GM12878 (cell line): ENCODE results near the gene ACAT2. TPM values are rescaled to one million over a fixed set of nuclear protein-coding genes. Genes with fewer than 3 reads are reported as not detected.

Experiments used
- ATAC-seq: fragments of 200-7000 bp; cut with Tn5 transposase; 3 replicates; pipeline ENCODE4 v1.9.1; 2020; ENCODE audit warnings: mild to moderate bottlenecking, moderate library complexity
- BruUV-seq: library from RNA; stranded (reverse); fragments of 400-500 nt; replicated peaks from 2 replicates; lab custom pipeline; 2021; lab: Mats Ljungman, UMichigan
- CTCF ChIA-PET: fragments of 300-600 bp; sonication (Branson Sonifier 250); formaldehyde crosslinking; extraction: SDS; loops from one replicate; lab custom pipeline; 2021; ENCODE audit warnings: inconsistent platforms; lab: Yijun Ruan, JAX
- POLR2A ChIA-PET: fragments of 350-600 bp; formaldehyde crosslinking; extraction: SDS; loops from one replicate; lab custom pipeline; 2021; ENCODE audit warnings: inconsistent platforms; lab: Charles Lee
- RAD21 ChIA-PET: fragments of 300-600 bp; sonication (Branson Sonifier 250); formaldehyde crosslinking; loops from one replicate; lab custom pipeline; 2023; ENCODE audit warnings: antibody characterized with exemption; ENCODE audit not compliant: unreplicated experiment; lab: Charles Lee
- SMC1A ChIA-PET: fragments of 300-600 bp; sonication (Branson Sonifier 250); formaldehyde crosslinking; loops from one replicate; lab custom pipeline; 2023; ENCODE audit not compliant: unreplicated experiment, uncharacterized antibody; lab: Charles Lee
- DNase-seq: peaks from one replicate; pipeline ENCODE4 v3.0.0-alpha.2; 2011; ENCODE audit warnings: low read depth, low spot score
- FAIRE-seq: peaks from 3 replicates; lab custom pipeline; 2011; peaks lifted over from hg19 to GRCh38; lab: Jason Lieb, UNC
- H2AFZ ChIP-seq: 2 replicates; pipeline ENCODE4 v1.6.0; 2011; ENCODE audit warnings: low read depth, low read length, control low read depth; ENCODE audit not compliant: control insufficient read depth
- H3K27ac ChIP-seq: 2 replicates; pipeline ENCODE4 v1.5.1; 2011; ENCODE audit warnings: control low read depth; ENCODE audit not compliant: control insufficient read depth, insufficient read depth
- H3K27me3 ChIP-seq, 2 experiments: replicated peaks in 1 of 2; 2 replicates each; pipeline versions ENCODE4 v1.6.0 to v1.6.1; 2011; ENCODE audit warnings: low read length in 1 of 2; ENCODE audit not compliant: control insufficient read depth in 2 of 2, insufficient read depth in 2 of 2
- H3K36me3 ChIP-seq, 2 experiments: 2 replicates each; pipeline ENCODE4 v1.5.1; 2011; ENCODE audit warnings: low read length in 1 of 2; ENCODE audit not compliant: control insufficient read depth in 2 of 2, insufficient read depth in 2 of 2
- H3K4me1 ChIP-seq: 2 replicates; pipeline ENCODE4 v1.6.1; 2011; ENCODE audit warnings: mild to moderate bottlenecking, low read length, moderate library complexity, mixed read lengths; ENCODE audit not compliant: control insufficient read depth, insufficient read depth
- H3K4me2 ChIP-seq: 2 replicates; pipeline ENCODE4 v1.6.0; 2011; ENCODE audit warnings: control low read depth; ENCODE audit not compliant: control insufficient read depth, insufficient read depth
- H3K4me3 ChIP-seq: fragments of 200-600 bp; sonication (generic); 2 replicates; pipeline ENCODE4 v1.5.1; 2016
- H3K79me2 ChIP-seq: 2 replicates; pipeline ENCODE4 v1.6.0; 2011; ENCODE audit warnings: low read length; ENCODE audit not compliant: control insufficient read depth, insufficient read depth
- H3K9ac ChIP-seq: 2 replicates; pipeline ENCODE4 v1.8.0; 2011; ENCODE audit warnings: low read length, control low read depth, mixed read lengths; ENCODE audit not compliant: control insufficient read depth, insufficient read depth
- H3K9me3 ChIP-seq: replicated peaks from 3 replicates; pipeline ENCODE4 v1.5.1; 2011; ENCODE audit warnings: mild to moderate bottlenecking, low read length; ENCODE audit not compliant: control insufficient read depth, insufficient read depth
- H4K20me1 ChIP-seq: 2 replicates; pipeline ENCODE4 v1.6.0; 2011; ENCODE audit not compliant: control insufficient read depth, insufficient read depth
- BACH1 ChIP-seq: fragments of 450-650 bp; IDR thresholded peaks from 2 replicates; pipeline ENCODE4 v1.6.1; 2017; ENCODE audit warnings: mild to moderate bottlenecking, borderline replicate concordance
- CBX5 ChIP-seq: sonication (generic); IDR thresholded peaks from 2 replicates; pipeline ENCODE4 v1.6.1; 2016; ENCODE audit warnings: low read depth, moderate library complexity, mild to moderate bottlenecking, inconsistent platforms
- CHD4 ChIP-seq: fragments of 200-600 bp; sonication (generic); IDR thresholded peaks from 2 replicates; pipeline ENCODE4 v1.6.1; 2016; ENCODE audit warnings: mild to moderate bottlenecking
- E2F8 ChIP-seq: fragments of 450-650 bp; IDR thresholded peaks from 2 replicates; pipeline ENCODE4 v1.6.1; 2018; ENCODE audit warnings: mild to moderate bottlenecking, low read depth, moderate library complexity; ENCODE audit not compliant: partially characterized antibody
- EED ChIP-seq: sonication (generic); IDR thresholded peaks from 2 replicates; pipeline ENCODE4 v1.6.1; 2016; ENCODE audit warnings: antibody characterized with exemption, low read depth
- IKZF1 ChIP-seq: fragments of 450-650 bp; conservative IDR thresholded peaks from 2 replicates; pipeline ENCODE4 v1.6.1; 2017; ENCODE audit warnings: antibody characterized with exemption, mild to moderate bottlenecking
- PAX5 ChIP-seq: IDR thresholded peaks from 2 replicates; pipeline ENCODE4 v1.6.1; 2011; ENCODE audit warnings: low read depth, low read length, borderline replicate concordance
- PBX3 ChIP-seq: IDR thresholded peaks from 2 replicates; pipeline ENCODE4 v1.6.1; 2011; ENCODE audit warnings: mild to moderate bottlenecking, low read depth, low read length, moderate library complexity; ENCODE audit not compliant: insufficient replicate concordance
- RAD51 ChIP-seq: fragments of 450-650 bp; IDR thresholded peaks from 2 replicates; pipeline ENCODE4 v1.6.1; 2016; ENCODE audit warnings: moderate library complexity, mild to moderate bottlenecking, inconsistent platforms
- SMAD1 ChIP-seq: fragments of 450-650 bp; IDR thresholded peaks from 2 replicates; pipeline ENCODE4 v1.6.1; 2018; ENCODE audit warnings: mild to moderate bottlenecking, low read depth; ENCODE audit not compliant: partially characterized antibody
- SRF ChIP-seq, 2 experiments: IDR thresholded peaks; 2 replicates each; pipeline ENCODE4 v1.6.1; 2011; ENCODE audit warnings: low read depth in 2 of 2, low read length in 2 of 2, mild to moderate bottlenecking in 1 of 2, moderate library complexity in 1 of 2
- SUZ12 ChIP-seq: fragments of 200-600 bp; sonication (generic); IDR thresholded peaks from one replicate; pipeline ENCODE4 v1.6.1; 2018; ENCODE audit warnings: antibody characterized with exemption, mild to moderate bottlenecking; ENCODE audit not compliant: unreplicated experiment
- TAF1 ChIP-seq: IDR thresholded peaks from 2 replicates; pipeline ENCODE4 v1.6.1; 2011; ENCODE audit warnings: mild to moderate bottlenecking, low read depth, low read length, borderline replicate concordance
- WGBS: methylation state at CpG from one replicate; pipeline ENCODE4 v1.1.6; 2016; ENCODE audit warnings: low lambda C conversion rate; ENCODE audit not compliant: insufficient replicate concordance, insufficient coverage; ENCODE audit errors: missing lambda C conversion rate; 5-methylcytosine and 5-hydroxymethylcytosine counted together
- in situ Hi-C: fragments of 300-500 bp; cut with MboI; formaldehyde crosslinking; loops from 9 replicates; pipeline ENCODE4 v1.14.3; 2018; ENCODE audit warnings: mixed read lengths
- intact Hi-C: fragments of 100-400 bp; cut with micrococcal nuclease; formaldehyde crosslinking; loops from one replicate; pipeline ENCODE4 v1.14.2; 2022; ENCODE audit not compliant: unreplicated experiment
- polyA plus RNA-seq, 11 experiments: library from polyadenylated mRNA; depleted of rRNA in 4 of 11; unstranded in 6 of 11; stranded (reverse) in 5 of 11; fragments of >200 nt; fragmentation: Nextera tagmentation in 4 of 11; fragmentation: Illumina TruSeq in 1 of 11; extraction: Ambion mirVana in 4 of 11; extraction: Trizol in 1 of 11; gene quantifications; 1 replicate in 1 of 11; 2 replicates in 10 of 11; pipeline versions ENCODE4 v1.2.1 to v1.2.3, GENCODE V29; 2011 to 2016; ENCODE audit warnings: inconsistent platforms in 2 of 11, missing spikeins in 2 of 11, low read depth in 1 of 11
- total RNA-seq, 4 experiments: library from RNA; depleted of rRNA in 3 of 4; stranded (reverse); fragments of >200 nt in 3 of 4; fragmentation: Illumina TruSeq in 1 of 4; extraction: Trizol in 1 of 4; gene quantifications; 2 replicates each; pipeline versions ENCODE4 v1.2.1 to v1.2.3, GENCODE V29; 2013 to 2021
- TF ChIP-seq, protein P1 (sequence below): IDR thresholded peaks from 2 replicates; pipeline ENCODE4 v1.6.1; 2012; ENCODE audit warnings: low read depth, low read length, improper control_type of control experiment
- TF ChIP-seq, protein P2 (sequence below): fragments of 450-650 bp; IDR thresholded peaks from 2 replicates; pipeline ENCODE4 v1.6.1; 2017; ENCODE audit warnings: mild to moderate bottlenecking, low read depth, inconsistent platforms; ENCODE audit not compliant: poor library complexity, severe bottlenecking
- TF ChIP-seq, protein P3 (sequence below): IDR thresholded peaks from 2 replicates; pipeline ENCODE4 v1.6.1; 2011; ENCODE audit warnings: low read depth, low read length, improper control_type of control experiment, borderline replicate concordance

The ACAT2 gene
- total and polyA plus RNA-seq, 10 of the 15 experiments (the other 5 are each of a cell fraction or from before 2014, with no cell fraction given), result 87.9 to 257 (median 132) TPM

DNA sequence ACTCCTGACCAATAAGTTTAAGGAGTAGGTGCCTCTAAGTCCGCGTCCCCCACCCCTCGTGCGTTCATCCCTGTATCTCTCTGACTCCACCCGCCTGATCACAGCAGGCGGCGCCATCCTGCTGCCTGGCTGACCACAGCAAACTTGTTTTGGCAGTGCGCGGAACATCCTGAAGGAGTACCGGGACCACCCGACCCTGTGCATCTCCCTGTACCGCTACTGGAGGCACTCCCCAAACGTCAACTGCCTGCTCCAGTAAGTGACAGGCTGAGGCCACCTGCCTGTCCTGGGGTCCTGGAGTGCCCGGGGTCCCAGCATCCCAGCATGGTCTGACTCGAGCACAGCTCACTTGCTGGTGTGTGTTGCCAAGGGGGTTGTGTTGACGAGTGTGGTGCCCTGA, 57.3 kb downstream of the ACAT2 start:
- ChIA-PET SMC1A (no interaction called here), POLR2A (interaction anchor here (2.1 kb wide), 1 partner anchor 10 kb away, joined by 6 read pairs; no protein-coding TSS in a partner anchor), CTCF (no interaction called here), RAD21 (interaction anchor here (0.6 kb wide), 1 partner anchor 98 kb away, joined by 4 read pairs; no protein-coding TSS in a partner anchor)
- Histone ChIP-seq H3K9me3 (no peaks in the 10 kb centered on the region), H3K27ac (no peak overlapping the region), H4K20me1 (no peaks in the 10 kb centered on the region), H3K27me3 (no peaks in the 10 kb centered on the region; a peak in 1 of 4 replicates), H3K9ac (no peak overlapping the region), H2AFZ (no peak overlapping the region), H3K4me1 (no peaks in the 10 kb centered on the region), H3K79me2 (no peaks in the 10 kb centered on the region), H3K36me3 (no peaks in the 10 kb centered on the region), H3K4me2 (no peak overlapping the region), H3K4me3 (no peak overlapping the region)
- no TSS peak for BruUV-seq
- WGBS, result 68% methylated on average over 16 of the region's 16 CpGs
- in situ Hi-C loops, result no loop called here
- DNase-seq (no peak), FAIRE-seq (no peak), ATAC-seq (no peak)
- intact Hi-C loops, result no loop called here
- TF ChIP-seq RAD51 (no peak), SMAD1 (no peak), PBX3 (no peak), PAX5 (no peak), EED (no peak), BACH1 (no peak), SUZ12 (no peak), CBX5 (no peak), SRF (IDR thresholded peaks at IDR 0.05; ENCODE audit: low read depth in 2 of 2, low read length in 2 of 2) (no peak), E2F8 (no peak), IKZF1 (no peak), CHD4 (no peak), TAF1 (no peak)
- TF ChIP-seq, protein P1, sequence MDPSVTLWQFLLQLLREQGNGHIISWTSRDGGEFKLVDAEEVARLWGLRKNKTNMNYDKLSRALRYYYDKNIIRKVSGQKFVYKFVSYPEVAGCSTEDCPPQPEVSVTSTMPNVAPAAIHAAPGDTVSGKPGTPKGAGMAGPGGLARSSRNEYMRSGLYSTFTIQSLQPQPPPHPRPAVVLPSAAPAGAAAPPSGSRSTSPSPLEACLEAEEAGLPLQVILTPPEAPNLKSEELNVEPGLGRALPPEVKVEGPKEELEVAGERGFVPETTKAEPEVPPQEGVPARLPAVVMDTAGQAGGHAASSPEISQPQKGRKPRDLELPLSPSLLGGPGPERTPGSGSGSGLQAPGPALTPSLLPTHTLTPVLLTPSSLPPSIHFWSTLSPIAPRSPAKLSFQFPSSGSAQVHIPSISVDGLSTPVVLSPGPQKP, result no peak
- TF ChIP-seq, protein P2, sequence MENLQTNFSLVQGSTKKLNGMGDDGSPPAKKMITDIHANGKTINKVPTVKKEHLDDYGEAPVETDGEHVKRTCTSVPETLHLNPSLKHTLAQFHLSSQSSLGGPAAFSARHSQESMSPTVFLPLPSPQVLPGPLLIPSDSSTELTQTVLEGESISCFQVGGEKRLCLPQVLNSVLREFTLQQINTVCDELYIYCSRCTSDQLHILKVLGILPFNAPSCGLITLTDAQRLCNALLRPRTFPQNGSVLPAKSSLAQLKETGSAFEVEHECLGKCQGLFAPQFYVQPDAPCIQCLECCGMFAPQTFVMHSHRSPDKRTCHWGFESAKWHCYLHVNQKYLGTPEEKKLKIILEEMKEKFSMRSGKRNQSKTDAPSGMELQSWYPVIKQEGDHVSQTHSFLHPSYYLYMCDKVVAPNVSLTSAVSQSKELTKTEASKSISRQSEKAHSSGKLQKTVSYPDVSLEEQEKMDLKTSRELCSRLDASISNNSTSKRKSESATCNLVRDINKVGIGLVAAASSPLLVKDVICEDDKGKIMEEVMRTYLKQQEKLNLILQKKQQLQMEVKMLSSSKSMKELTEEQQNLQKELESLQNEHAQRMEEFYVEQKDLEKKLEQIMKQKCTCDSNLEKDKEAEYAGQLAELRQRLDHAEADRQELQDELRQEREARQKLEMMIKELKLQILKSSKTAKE, result no peak
- TF ChIP-seq, protein P3, sequence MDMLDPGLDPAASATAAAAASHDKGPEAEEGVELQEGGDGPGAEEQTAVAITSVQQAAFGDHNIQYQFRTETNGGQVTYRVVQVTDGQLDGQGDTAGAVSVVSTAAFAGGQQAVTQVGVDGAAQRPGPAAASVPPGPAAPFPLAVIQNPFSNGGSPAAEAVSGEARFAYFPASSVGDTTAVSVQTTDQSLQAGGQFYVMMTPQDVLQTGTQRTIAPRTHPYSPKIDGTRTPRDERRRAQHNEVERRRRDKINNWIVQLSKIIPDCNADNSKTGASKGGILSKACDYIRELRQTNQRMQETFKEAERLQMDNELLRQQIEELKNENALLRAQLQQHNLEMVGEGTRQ, result no peak
